KMS-11 (cell line): Measurements from ENCODE around the gene NIPBL.
A peak's percentile ranks its signal among the peaks of the same experiment; 100 is the strongest.

Experiments
- H2AFZ ChIP-seq: fragments of 200-600 bp; sonication (generic); 2 replicates; pipeline ENCODE4 v1.6.1; 2016; ENCODE audit warnings: antibody characterized with exemption, mixed run types, low read depth
- H3K27ac ChIP-seq: fragments of 200-600 bp; sonication (generic); 2 replicates; pipeline ENCODE4 v1.6.1; 2016; ENCODE audit warnings: mild to moderate bottlenecking, mixed run types
- H3K27me3 ChIP-seq: fragments of 200-600 bp; sonication (generic); 2 replicates; pipeline ENCODE4 v1.6.1; 2017; ENCODE audit warnings: mild to moderate bottlenecking, low read depth, mixed run types, moderate library complexity; ENCODE audit not compliant: insufficient read depth
- H3K36me3 ChIP-seq: fragments of 200-600 bp; sonication (generic); 2 replicates; pipeline ENCODE4 v1.6.1; 2017; ENCODE audit warnings: mild to moderate bottlenecking, mixed run types; ENCODE audit not compliant: insufficient read depth
- H3K4me1 ChIP-seq: fragments of 200-600 bp; sonication (generic); 2 replicates; pipeline ENCODE4 v1.6.1; 2016; ENCODE audit warnings: mild to moderate bottlenecking, low read depth, mixed run types; ENCODE audit not compliant: poor library complexity, severe bottlenecking
- H3K4me2 ChIP-seq: fragments of 200-600 bp; sonication (generic); 2 replicates; pipeline ENCODE4 v1.7.0; 2016; ENCODE audit warnings: mild to moderate bottlenecking, mixed run types
- H3K4me3 ChIP-seq: fragments of 200-600 bp; sonication (generic); IDR thresholded peaks from 2 replicates; pipeline ENCODE4 v1.6.1; 2017; ENCODE audit warnings: low read depth, low read length, mixed read lengths; ENCODE audit not compliant: insufficient read depth
- H3K79me2 ChIP-seq: fragments of 200-600 bp; sonication (generic); 2 replicates; pipeline ENCODE4 v1.6.1; 2016; ENCODE audit warnings: low read depth, mixed run types; ENCODE audit not compliant: insufficient read depth
- H3K9ac ChIP-seq: fragments of 200-600 bp; sonication (generic); 2 replicates; pipeline ENCODE4 v1.6.1; 2016; ENCODE audit warnings: mild to moderate bottlenecking, mixed run types
- H4K20me1 ChIP-seq: fragments of 200-600 bp; sonication (generic); 2 replicates; pipeline ENCODE4 v1.6.1; 2016; ENCODE audit warnings: mild to moderate bottlenecking, mixed run types; ENCODE audit not compliant: insufficient read depth
- TF ChIP-seq, protein P1 (sequence below): fragments of 200-600 bp; sonication (generic); conservative IDR thresholded peaks from 2 replicates; pipeline ENCODE4 v1.6.1; 2017; ENCODE audit warnings: low read depth, mild to moderate bottlenecking, antibody characterized with exemption, low read length, moderate library complexity, mixed read lengths

Gene NIPBL

DNA sequence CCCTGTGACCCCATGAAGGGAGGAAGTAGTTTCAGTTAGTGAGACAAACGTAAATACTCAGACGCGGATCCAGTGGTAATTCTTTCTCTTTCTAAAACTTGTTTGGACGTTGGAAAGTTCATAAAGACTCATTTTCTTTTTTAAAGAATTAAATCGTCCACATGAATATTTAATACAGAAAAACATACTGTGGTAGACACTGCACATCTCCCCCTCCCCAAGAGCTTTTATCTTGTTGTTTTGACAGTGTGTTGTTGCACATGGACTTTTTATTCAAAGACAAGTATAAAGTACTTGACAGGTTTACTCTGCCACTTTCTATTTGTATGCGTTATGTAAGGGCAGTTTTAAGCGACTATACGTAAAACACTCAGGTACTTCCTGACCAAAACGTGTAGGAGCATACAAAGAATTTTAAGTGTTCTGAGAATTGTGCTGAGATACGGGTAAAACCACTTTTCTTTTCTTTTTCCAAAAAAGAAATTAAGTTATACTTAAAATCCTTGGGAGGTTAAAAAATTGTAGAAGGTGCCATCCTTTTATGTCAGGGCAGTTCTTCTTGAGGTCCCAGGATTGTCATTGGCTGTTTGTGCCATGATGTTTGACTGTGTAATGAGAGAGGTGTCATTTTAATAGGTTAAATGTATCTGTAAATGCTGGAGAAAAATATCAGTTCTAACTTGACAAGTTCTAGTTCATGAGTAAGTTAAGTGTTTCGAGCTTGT lies 1.3 kb downstream of the NIPBL start:
- peak overlapping the region; percentile 53; the same call in 1 of the 2 replicates for H2AFZ ChIP-seq
- TF ChIP-seq, protein P1, sequence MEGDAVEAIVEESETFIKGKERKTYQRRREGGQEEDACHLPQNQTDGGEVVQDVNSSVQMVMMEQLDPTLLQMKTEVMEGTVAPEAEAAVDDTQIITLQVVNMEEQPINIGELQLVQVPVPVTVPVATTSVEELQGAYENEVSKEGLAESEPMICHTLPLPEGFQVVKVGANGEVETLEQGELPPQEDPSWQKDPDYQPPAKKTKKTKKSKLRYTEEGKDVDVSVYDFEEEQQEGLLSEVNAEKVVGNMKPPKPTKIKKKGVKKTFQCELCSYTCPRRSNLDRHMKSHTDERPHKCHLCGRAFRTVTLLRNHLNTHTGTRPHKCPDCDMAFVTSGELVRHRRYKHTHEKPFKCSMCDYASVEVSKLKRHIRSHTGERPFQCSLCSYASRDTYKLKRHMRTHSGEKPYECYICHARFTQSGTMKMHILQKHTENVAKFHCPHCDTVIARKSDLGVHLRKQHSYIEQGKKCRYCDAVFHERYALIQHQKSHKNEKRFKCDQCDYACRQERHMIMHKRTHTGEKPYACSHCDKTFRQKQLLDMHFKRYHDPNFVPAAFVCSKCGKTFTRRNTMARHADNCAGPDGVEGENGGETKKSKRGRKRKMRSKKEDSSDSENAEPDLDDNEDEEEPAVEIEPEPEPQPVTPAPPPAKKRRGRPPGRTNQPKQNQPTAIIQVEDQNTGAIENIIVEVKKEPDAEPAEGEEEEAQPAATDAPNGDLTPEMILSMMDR: no peak
- peak overlapping the region; percentile 98 for H3K4me2 ChIP-seq
- no peaks in the 10 kb centered on the region for H3K36me3 ChIP-seq
- no peak overlapping the region for H3K4me3 ChIP-seq
- H4K20me1 ChIP-seq: peaks cover 48% of the 10 kb centered on the region
- peak overlapping the region; percentile 92 for H3K9ac ChIP-seq
- H3K27me3 ChIP-seq: no peaks in the 10 kb centered on the region
- H3K79me2 ChIP-seq: peaks cover 96% of the 10 kb centered on the region
- H3K27ac ChIP-seq: peak overlapping the region; percentile 96
- peaks cover 55% of the 10 kb centered on the region for H3K4me1 ChIP-seq

DNA sequence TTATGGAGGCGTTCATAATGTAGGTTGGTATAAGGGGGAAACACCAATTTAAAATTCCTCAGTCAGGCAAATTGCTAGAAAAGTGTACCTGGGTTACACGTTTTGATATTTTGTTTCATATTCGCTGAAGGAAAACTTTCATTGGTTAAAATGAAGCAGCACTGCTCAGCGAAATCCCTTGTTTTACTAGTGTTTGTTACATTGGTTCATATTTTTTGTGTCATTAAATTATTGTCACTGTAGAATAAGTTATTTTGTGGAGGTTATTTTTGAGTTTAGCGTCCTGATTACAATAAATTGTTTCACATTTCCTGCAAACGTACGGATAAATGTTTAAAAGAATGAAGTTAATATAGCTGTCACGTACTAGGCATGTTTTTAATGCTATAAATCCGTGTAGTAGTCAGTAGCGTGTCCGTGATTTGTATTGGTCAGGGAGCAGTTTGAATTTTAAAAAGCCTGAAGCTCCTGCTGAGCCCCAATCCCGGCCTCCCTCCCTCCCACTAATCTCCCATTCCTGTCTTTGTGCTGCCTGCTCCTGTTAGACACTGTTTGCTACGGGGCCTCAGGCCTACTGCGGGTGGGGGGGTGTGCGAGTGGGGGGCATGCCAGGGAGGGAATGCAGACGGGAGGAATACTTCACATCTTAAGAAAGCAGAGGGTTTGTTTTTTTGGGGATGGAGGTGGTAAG lies 2.0 kb downstream of the NIPBL start:
- H4K20me1 ChIP-seq: peaks cover 51% of the 10 kb centered on the region
- TF ChIP-seq, protein P1: no peak
- peak overlapping the region; percentile 96; the same call in 1 of the 2 replicates for H3K27ac ChIP-seq
- peaks cover 56% of the 10 kb centered on the region for H3K4me1 ChIP-seq
- H3K79me2 ChIP-seq: peaks cover 96% of the 10 kb centered on the region
- no peaks in the 10 kb centered on the region for H3K27me3 ChIP-seq
- peak overlapping the region; percentile 92; the same call in 1 of the 2 replicates for H3K9ac ChIP-seq
- no peak overlapping the region for H2AFZ ChIP-seq
- H3K4me3 ChIP-seq: no peak overlapping the region
- no peaks in the 10 kb centered on the region for H3K36me3 ChIP-seq
- peak overlapping the region; percentile 98 for H3K4me2 ChIP-seq

GRCh38 chr5:36879274-36880033 lies 2.9 kb downstream of the NIPBL start:
- peaks cover 45% of the 10 kb centered on the region for H4K20me1 ChIP-seq
- H2AFZ ChIP-seq: no peak overlapping the region
- TF ChIP-seq, protein P1: no peak

GRCh38 chr5:36880761-36881160 lies 4.2 kb downstream of the NIPBL start:
- TF ChIP-seq, protein P1: no peak

More at GRCh38 chr5:36879274-36880033, 2.9 kb downstream of the NIPBL start:
- Histone ChIP-seq H3K4me1 (peaks cover 56% of the 10 kb centered on the region), H3K79me2 (peaks cover 95% of the 10 kb centered on the region), H3K4me2 (peak overlapping the region; percentile 98), H3K27me3 (no peaks in the 10 kb centered on the region), H3K27ac (peak overlapping the region; percentile 10; the same call in 1 of the 2 replicates), H3K9ac (peak overlapping the region; percentile 92; the same call in 1 of the 2 replicates), H3K4me3 (no peak overlapping the region), H3K36me3 (no peaks in the 10 kb centered on the region)

More at GRCh38 chr5:36880761-36881160, 4.2 kb downstream of the NIPBL start:
- H3K4me3 ChIP-seq: no peak overlapping the region
- no peak overlapping the region for H2AFZ ChIP-seq
- H3K27ac ChIP-seq: no peak overlapping the region
- peaks cover 95% of the 10 kb centered on the region for H3K79me2 ChIP-seq
- H3K4me1 ChIP-seq: peaks cover 57% of the 10 kb centered on the region
- H4K20me1 ChIP-seq: peaks cover 42% of the 10 kb centered on the region
- H3K4me2 ChIP-seq: peak overlapping the region; percentile 98
- H3K9ac ChIP-seq: no peak overlapping the region
- H3K36me3 ChIP-seq: no peaks in the 10 kb centered on the region
- no peaks in the 10 kb centered on the region for H3K27me3 ChIP-seq
